SK-N-SH (cell line): Measurements from ENCODE around the gene BTN1A1.

Experiments used
- CTCF ChIP-seq: fragments of 200-600 bp; sonication (generic); IDR thresholded peaks from 2 replicates; pipeline ENCODE4 v1.6.1; 2017; ENCODE audit warnings: antibody characterized with exemption, mild to moderate bottlenecking, moderate library complexity
- ELF1 ChIP-seq: IDR thresholded peaks from 2 replicates; pipeline ENCODE4 v1.4.0; 2012
- ZBTB33 ChIP-seq: IDR thresholded peaks from 2 replicates; pipeline ENCODE4 v1.4.0; 2012; ENCODE audit warnings: low read depth, borderline replicate concordance

DNA sequence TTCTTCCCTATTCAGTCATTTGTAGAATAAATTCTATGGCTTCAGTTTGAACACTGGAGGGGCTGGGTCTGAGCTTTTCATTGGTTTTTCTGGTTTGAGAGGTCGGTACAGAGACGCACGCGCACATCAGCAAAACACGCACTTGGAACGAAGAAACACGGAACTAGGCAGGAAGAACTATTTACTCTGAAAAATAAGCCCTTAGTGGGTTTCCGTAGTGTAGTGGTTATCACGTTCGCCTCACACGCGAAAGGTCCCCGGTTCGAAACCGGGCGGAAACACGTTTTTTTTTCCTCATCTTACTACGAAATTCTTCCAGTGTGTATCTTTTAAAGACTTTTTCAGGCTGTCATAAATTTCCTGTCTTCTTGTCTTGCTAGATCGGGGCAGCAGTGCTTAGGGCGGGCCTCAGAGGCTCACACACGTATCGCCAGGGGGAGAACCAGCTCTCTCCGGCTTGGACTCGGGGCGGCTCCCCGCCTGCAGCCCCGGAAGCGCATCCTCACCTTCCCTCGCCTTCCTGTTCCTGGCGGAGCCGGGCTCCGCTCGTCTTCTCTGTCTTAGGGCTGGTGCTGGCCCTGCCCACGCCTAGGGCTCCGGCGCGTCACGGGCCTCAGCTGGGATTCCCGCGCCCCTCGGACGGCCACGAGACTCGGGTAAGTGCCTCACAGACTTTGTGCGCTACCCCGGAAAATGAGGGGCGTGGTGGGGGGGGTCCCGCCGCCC, 37.9 kb downstream of the BTN1A1 start, which contains the start of gene HMGN4:
- peak; percentile 35; the same call in 1 of the 2 replicates for TF ChIP-seq ELF1
- TF ChIP-seq CTCF = peak; percentile 17; the same call in 1 of the 2 replicates
- peak; percentile 43; the same call in 1 of the 2 replicates for TF ChIP-seq ZBTB33
